Left ventricle myocardium inferior (tissue), 1 donor: ENCODE measurements around the gene NUP153. TPM values are rescaled to one million over a fixed set of nuclear protein-coding genes. Genes with fewer than 3 reads are reported as not detected.

ENCODE experiments used
- DNase-seq: peaks from one replicate; pipeline ENCODE4 v3.0.0-alpha.2; 2020
- H3K27ac ChIP-seq: fragments of 200-600 bp; replicated peaks from 2 replicates; pipeline ENCODE4 v1.8.0; 2021
- H3K27me3 ChIP-seq: fragments of 200-600 bp; 2 replicates; pipeline ENCODE4 v1.8.0; 2021; ENCODE audit warnings: low read depth
- H3K36me3 ChIP-seq: fragments of 200-600 bp; 2 replicates; pipeline ENCODE4 v1.8.0; 2021
- H3K4me1 ChIP-seq: fragments of 200-600 bp; 2 replicates; pipeline ENCODE4 v1.8.0; 2021
- H3K4me3 ChIP-seq: fragments of 200-600 bp; 2 replicates; pipeline ENCODE4 v1.8.0; 2021; ENCODE audit warnings: mild to moderate bottlenecking, moderate library complexity
- H3K9me3 ChIP-seq: fragments of 200-600 bp; replicated peaks from 2 replicates; pipeline ENCODE4 v1.8.0; 2021
- intact Hi-C: fragments of 100-400 bp; cut with micrococcal nuclease; formaldehyde crosslinking; loops from one replicate; pipeline ENCODE4 v1.11.0; 2022
- total RNA-seq: library from RNA; stranded (reverse); fragmentation: NEBNext Ultra II Directional; extraction: Animal tissue kit (Norgen Biotek cat#: 25700); gene quantifications from one replicate; pipeline ENCODE4 v1.2.1, GENCODE V29; 2021
- TF ChIP-seq, protein P1 (sequence below): fragments of 200-600 bp; IDR thresholded peaks from 2 replicates; pipeline ENCODE4 v1.8.0; 2021; ENCODE audit warnings: antibody characterized with exemption, mild to moderate bottlenecking, borderline replicate concordance
- donor health status: DM: no; HTN: yes; CAD: no; lungs with severe emphysema.

Gene NUP153
- total RNA-seq, 1 donor from 2014 or later: 24.1 TPM

DNA sequence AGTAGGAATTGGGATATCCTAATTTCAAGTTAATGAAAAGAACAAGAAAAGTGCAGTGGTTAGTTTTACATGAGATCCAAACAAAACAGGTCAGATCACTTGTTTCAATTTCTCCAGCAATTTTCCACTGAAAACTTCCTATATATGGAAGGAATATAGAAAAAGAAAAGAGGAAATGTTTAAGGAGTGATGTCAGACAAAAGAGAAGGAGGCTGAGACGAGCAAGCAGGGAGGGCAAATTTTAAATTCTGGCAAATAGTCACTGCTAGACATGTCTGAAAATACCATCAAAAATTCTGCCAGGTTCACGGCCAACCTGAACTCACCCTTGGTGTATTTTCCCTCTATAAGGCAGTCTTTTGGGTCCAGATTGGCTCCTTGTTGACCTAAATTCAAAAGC is 9.5 kb upstream of the NUP153 start:
- no peak for DNase-seq
- intact Hi-C loops: no loop called here

DNA sequence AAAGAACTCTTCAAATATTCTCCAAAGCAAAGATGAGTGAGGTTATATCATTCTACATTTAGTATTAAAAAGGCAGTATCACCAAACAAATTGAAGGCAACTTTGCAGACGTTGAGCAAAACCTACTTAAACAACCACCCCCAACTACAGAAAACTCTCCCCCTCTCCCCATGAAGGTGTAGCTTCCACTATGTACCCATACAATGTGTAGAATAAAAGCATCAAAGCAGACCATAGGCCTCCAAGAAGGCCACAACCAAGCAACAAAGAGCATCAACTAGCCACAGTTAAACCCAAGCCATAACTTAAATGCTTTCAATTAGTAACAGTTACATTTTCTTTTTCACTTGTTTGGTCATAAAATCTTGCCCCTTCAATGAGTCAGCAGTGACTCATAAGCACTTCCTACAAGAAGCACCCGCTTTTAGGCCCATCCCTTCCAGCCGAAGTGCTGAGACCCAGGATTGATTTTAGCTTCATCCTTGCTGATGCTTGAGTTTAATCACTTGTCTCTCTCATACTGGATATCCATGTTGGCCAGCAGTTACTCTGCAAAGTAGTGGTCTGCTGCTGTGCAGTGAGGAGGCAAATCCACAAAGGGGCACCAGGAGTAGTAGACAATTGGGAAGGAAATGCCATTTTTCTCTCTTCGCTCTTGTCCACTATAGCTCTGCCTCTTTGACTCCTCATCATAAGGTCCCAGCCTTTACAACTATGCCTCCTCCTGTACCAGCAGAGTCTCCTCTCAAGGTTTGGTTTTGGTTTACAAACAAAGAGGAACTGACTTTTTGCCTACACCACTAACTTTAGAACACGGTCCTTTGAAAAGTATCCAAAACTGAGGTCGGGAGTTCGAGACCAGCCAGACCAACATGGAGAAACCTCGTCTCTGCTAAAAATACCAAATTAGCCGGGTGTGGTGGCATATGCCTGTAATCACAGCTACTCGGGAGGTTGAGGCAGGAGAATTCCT is 8.4 kb upstream of the NUP153 start:
- no peak for DNase-seq
- Histone ChIP-seq H3K27ac (no peak overlapping the region), H3K9me3 (no peaks in the 10 kb centered on the region), H3K4me3 (no peak overlapping the region), H3K27me3 (no peaks in the 10 kb centered on the region), H3K36me3 (no peaks in the 10 kb centered on the region), H3K4me1 (no peaks in the 10 kb centered on the region)
- intact Hi-C loops: no loop called here
- TF ChIP-seq, protein P1, sequence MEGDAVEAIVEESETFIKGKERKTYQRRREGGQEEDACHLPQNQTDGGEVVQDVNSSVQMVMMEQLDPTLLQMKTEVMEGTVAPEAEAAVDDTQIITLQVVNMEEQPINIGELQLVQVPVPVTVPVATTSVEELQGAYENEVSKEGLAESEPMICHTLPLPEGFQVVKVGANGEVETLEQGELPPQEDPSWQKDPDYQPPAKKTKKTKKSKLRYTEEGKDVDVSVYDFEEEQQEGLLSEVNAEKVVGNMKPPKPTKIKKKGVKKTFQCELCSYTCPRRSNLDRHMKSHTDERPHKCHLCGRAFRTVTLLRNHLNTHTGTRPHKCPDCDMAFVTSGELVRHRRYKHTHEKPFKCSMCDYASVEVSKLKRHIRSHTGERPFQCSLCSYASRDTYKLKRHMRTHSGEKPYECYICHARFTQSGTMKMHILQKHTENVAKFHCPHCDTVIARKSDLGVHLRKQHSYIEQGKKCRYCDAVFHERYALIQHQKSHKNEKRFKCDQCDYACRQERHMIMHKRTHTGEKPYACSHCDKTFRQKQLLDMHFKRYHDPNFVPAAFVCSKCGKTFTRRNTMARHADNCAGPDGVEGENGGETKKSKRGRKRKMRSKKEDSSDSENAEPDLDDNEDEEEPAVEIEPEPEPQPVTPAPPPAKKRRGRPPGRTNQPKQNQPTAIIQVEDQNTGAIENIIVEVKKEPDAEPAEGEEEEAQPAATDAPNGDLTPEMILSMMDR: no peak

More for the DNA sequence above, 9.5 kb upstream of the NUP153 start:
- H3K4me3 ChIP-seq: no peak overlapping the region
- no peaks in the 10 kb centered on the region for H3K9me3 ChIP-seq
- TF ChIP-seq, protein P1: no peak
- no peaks in the 10 kb centered on the region for H3K27me3 ChIP-seq
- H3K36me3 ChIP-seq: no peaks in the 10 kb centered on the region
- H3K4me1 ChIP-seq: no peaks in the 10 kb centered on the region
- no peak overlapping the region for H3K27ac ChIP-seq

DNA sequence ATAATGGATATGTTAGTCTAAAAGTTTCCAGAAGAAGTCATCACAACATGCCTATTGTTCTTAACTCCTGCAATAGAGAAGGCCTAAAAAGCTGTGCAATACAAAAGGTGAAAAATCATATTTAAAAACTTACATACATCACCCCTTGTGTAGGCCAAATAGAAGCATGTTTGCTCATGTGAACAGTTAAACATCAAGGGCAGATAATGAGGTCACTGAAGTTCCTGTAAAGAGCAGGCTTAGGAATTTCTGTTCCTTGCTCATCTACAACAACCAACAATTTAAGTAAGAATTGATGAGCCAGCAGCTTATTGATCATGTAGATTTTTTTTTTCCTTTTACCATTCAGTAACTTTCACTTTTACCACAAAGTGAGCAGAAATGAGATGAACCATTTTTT is 7.5 kb upstream of the NUP153 start:
- DNase-seq: no peak
- TF ChIP-seq, protein P1: no peak
- H3K27ac ChIP-seq: no peak overlapping the region

DNA sequence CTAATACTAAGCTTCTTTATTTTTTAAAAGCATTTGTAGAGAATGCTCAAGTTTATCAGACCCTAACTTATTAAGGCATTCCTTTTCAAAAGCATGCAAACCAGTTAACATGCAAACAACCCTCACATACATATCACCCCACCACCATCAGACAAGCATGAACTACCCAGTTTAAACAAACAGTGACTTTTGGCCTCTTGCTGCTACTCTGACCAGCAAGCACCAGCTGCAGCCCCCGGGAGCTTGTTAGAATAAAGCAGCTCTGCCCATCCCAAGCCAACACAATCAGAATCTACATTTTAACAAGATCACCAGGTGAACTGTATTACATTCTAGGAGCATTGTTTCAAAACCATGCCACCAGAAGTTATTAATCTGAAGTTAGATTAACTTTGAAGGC is 5.9 kb upstream of the NUP153 start:
- Histone ChIP-seq H3K27ac (no peak overlapping the region), H3K36me3 (no peaks in the 10 kb centered on the region), H3K4me1 (peaks cover 1% of the 10 kb centered on the region), H3K27me3 (no peaks in the 10 kb centered on the region), H3K4me3 (no peak overlapping the region), H3K9me3 (no peaks in the 10 kb centered on the region)
- TF ChIP-seq, protein P1: no peak
- no peak for DNase-seq
- intact Hi-C loops: no loop called here

More for the DNA sequence above, 7.5 kb upstream of the NUP153 start:
- no peaks in the 10 kb centered on the region for H3K27me3 ChIP-seq
- no peaks in the 10 kb centered on the region for H3K9me3 ChIP-seq
- no peaks in the 10 kb centered on the region for H3K36me3 ChIP-seq
- no peaks in the 10 kb centered on the region for H3K4me1 ChIP-seq
- H3K4me3 ChIP-seq: no peak overlapping the region
- intact Hi-C loops: no loop called here

DNA sequence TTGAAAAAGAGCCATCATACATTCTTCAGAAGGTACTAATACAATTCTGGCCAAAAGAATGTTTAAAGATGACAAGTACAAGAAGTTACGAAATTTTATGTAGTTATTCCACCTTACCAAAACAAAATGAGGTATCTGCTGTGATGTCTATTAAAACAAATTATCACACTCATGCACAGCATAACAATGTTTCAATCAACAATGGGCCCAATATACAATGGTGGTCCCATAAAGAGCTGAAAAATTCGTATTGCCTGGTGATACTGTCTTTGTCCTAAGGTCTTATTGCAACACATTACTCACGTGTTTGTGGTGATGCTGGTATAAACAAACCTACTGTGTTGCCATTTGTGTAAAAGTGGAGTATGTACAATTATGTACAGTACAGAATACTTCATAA is 3.6 kb upstream of the NUP153 start:
- H3K9me3 ChIP-seq: no peaks in the 10 kb centered on the region
- no peak for DNase-seq
- H3K27ac ChIP-seq: no peak overlapping the region
- peaks cover 19% of the 10 kb centered on the region for H3K4me1 ChIP-seq
- TF ChIP-seq, protein P1: no peak
- no peak overlapping the region for H3K4me3 ChIP-seq
- H3K27me3 ChIP-seq: no peaks in the 10 kb centered on the region
- intact Hi-C loops: no loop called here
- H3K36me3 ChIP-seq: no peaks in the 10 kb centered on the region
